NCI-H524 (cell line): ENCODE results near the gene LSM14A.
"Not testable (repeated sequence)": the region's sequence is repeated elsewhere in the genome, so short reads cannot be mapped to it uniquely, and the experiment has no call there.

ENCODE experiments used
- DNase-seq, 2 experiments: peaks; one replicate each; lab custom pipeline; 2025; lab: John Stamatoyannopoulos, UW

LSM14A gene

GRCh38 chr19:34159541-34159940 lies 12.8 kb upstream of the LSM14A start:
- DNase-seq, result not testable (repeated sequence)

GRCh38 chr19:34161902-34162301 lies 10.4 kb upstream of the LSM14A start:
- not testable (repeated sequence) for DNase-seq

DNA sequence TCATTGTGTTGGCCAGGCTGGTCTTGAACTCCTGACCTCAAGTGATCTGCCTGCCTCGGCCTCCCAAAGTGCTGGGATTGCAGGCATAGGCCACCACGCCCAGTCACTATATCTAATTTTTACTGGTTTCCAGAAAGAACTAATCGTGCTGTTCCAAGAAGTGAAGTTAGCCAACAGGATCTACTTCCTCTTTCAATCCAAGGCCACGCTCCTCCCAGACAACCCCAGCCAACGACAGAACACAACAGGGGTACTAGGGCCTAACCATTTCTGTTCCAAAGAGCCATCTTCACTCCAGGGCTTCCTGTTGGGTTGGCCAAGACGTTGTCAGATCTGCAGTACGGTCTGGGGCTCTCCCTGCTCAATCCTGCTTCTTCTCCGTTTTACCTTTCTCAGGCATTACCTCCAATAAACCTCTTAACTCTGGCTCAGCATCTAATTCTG lies 7.0 kb upstream of the LSM14A start:
- no peak for DNase-seq

- DNase-seq, result not testable (repeated sequence)
These were observed 2.7 kb upstream of the LSM14A start for GRCh38 chr19:34169475-34170199.

DNA sequence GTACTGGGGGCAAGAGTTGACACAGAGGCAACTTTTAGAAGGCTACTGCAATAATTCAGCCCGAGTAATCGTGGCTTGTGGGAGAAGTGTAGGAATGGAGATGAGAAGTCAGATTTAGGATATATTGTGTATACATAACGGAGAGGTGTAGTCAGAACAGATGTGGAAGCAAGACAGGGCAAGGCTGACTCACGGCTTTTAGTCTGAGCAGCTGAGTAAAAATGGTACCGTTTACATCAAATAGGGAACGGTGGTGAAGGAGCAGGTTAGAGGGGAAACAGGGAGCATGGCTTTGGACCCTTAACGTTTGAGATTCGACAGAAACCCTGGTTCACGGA lies 796 bp upstream of the LSM14A start:
- DNase-seq, result no peak

DNA sequence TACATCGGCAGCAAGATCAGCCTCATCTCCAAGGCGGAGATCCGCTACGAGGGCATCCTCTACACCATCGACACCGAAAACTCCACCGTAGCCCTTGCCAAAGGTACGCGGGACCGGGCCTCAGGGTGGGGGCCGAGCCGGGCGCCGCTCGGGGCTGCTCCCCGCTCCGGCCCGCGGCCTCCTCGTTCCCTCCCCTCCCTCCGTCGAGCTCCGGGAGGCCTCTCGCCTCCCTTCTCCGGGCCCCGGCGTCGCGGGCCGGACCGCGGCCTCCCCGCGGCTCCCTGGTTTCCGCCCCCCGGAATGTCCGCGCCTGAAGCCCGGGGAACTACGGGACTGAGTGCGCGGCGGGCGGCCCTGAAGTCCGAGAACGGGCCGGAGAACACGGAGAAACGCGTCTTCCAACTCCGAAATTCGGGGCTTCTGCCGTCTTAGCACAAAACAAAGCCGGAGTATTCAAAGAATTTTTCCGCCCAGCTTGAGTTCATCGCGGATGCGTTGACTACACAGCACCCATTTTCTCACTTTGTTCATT lies 423 bp downstream of the LSM14A start:
- no peak for DNase-seq

GRCh38 chr19:34173193-34173956 lies 1.1 kb downstream of the LSM14A start:
- peak in 1 of 2 experiments; percentile 42 for DNase-seq

DNA sequence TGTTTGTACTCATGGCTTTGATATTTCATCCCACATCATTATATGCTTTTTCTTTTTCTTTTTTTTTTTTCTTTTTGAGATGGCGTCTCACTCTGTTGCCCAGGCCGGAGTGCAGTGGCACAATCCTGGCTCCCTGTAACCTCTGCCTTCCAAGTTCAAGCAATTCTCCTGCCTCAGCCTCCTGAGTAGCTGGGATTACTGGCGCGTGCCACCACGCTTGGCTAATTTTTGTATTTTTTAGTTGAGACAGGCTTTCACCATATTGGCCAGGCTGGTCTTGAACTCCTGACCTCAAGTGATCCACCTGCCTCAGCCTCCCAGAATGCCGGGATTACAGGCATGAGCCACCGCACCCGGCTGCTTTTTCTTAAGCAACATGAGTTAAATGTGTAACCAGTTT lies 2.9 kb downstream of the LSM14A start:
- not testable (repeated sequence) for DNase-seq

GRCh38 chr19:34176581-34176980 lies 4.3 kb downstream of the LSM14A start:
- no peak for DNase-seq

DNA sequence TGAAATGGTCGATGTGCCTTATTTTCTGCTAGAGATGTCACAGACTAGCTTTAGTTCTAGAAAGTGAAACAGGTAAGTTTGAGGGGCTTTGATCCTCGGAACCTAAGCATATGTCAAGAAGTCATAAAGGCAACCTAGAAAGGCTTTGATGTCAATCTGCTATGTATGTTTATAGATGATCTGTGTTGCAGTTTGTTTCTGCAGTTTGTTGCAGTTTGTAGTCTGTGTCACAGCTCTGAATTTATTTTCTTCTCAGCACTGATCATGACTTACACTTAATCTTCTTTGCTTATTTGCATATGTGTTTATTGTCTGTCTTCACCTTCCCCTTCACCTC lies 5.9 kb downstream of the LSM14A start:
- DNase-seq, result no peak

DNA sequence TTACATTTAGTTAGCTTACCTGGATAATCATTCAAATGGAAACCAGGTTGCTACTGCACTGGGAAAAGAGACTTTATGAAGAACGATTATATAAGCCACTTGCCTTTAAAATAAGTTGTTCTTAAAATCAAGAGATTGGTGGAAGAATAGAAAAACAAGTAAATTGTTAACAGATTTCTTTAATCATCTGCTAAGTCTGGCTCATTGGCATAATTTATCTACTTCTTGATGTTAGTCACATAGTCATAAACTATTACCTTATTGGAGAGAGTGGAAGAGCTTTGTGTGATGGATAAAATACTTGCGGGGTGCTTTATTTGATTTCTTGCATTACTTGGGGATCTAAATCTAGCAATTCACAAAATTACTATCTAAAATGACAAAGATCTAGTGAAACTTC lies 6.8 kb downstream of the LSM14A start:
- no peak for DNase-seq

DNA sequence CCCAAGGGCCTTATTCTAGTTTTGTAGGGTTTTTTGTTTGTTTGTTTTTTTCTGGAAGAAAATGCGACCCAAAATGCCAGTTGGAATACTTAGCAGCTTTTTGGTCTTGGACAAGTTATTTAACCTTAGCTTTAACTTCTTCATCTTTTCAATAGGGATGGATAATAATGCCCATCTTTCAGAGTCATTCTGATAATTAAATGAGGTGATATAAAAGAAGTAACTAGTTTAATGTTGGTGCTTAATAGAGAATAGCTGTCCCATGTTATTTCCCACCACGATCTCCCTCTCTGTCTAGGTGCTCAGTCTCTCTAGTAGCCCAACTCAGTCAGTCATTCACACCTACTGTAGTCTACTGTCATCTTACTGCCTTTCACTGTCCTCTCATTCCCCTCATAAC lies 8.0 kb downstream of the LSM14A start:
- no peak for DNase-seq

GRCh38 chr19:34180709-34181108 lies 8.4 kb downstream of the LSM14A start:
- DNase-seq, result no peak

GRCh38 chr19:34181111-34181864 lies 9.0 kb downstream of the LSM14A start:
- DNase-seq, result no peak

- DNase-seq, result no peak
These were observed 9.8 kb downstream of the LSM14A start for GRCh38 chr19:34182125-34182524.

GRCh38 chr19:34184880-34185491 lies 12.7 kb downstream of the LSM14A start:
- DNase-seq, result no peak

GRCh38 chr19:34186205-34186604 lies 13.9 kb downstream of the LSM14A start:
- no peak for DNase-seq

- DNase-seq, result no peak
These were observed 14.7 kb downstream of the LSM14A start for GRCh38 chr19:34187011-34187410.

- no peak for DNase-seq
These were observed 16.1 kb downstream of the LSM14A start for GRCh38 chr19:34188408-34188807.

GRCh38 chr19:34189199-34189916 lies 17.1 kb downstream of the LSM14A start:
- DNase-seq, result no peak

DNA sequence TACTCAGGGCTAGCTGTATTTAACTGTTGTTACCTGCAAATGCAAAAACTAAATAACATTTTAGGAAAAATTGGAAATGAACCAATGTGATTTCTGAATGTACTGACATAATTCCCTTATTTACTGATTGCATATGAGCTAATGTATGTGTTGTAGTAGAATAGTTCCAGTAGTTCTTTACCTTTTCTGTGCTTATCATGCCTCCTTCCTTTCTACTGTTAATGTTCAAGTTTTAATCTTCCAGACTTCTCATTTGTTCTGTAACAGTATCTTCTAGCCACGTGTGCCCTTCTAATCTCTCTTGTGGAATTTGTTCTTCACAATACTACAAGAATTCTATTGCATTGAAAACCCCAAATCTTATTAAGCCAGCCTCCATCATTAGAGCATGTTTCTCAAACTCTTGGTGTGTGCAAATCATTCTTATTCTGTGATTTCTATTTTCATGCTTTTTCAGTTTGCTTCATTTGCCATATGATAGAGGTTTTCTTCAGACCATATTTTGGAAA lies 17.7 kb downstream of the LSM14A start:
- no peak for DNase-seq
